ENCODE data around the gene ATP7A. TPM values are rescaled to one million over a fixed set of nuclear protein-coding genes. Genes with fewer than 3 reads are reported as not detected.
"Not testable (repeated sequence)": the region's sequence is repeated elsewhere in the genome, so short reads cannot be mapped to it uniquely, and the experiment has no call there.

The ATP7A gene
- 10.2 and 13.7 TPM in 2 replicates for total RNA-seq (2014; rRNA removed; shearing (Covaris generic))

- DNase-seq (ENCODE audit: low spot score): peak; percentile 93
Measured at GRCh38 chrX:77910108-77910840, at the start of gene ATP7A. ATP7A (plus strand) TSS chrX:77910693; CDS start chrX:77971642, 60,949 bp downstream.

GRCh38 chrX:77875372-77875771 is 35.1 kb upstream of the ATP7A start:
- DNase-seq (ENCODE audit: low spot score): no peak

- DNase-seq (ENCODE audit: low spot score): not testable (repeated sequence)
Measured at GRCh38 chrX:77881418-77881817, 29.1 kb upstream of the ATP7A start.

GRCh38 chrX:77892887-77893286 is 17.6 kb upstream of the ATP7A start:
- DNase-seq (ENCODE audit: low spot score): no peak

GRCh38 chrX:77893713-77894112 is 16.8 kb upstream of the ATP7A start:
- no peak for DNase-seq (ENCODE audit: low spot score)

GRCh38 chrX:77894921-77895886 is 15.3 kb upstream of the ATP7A start, which contains the start of gene MAGT1:
MAGT1 (minus strand) TSS chrX:77895435; CDS start chrX:77895410, 25 bp downstream.
- peak; percentile 97 for DNase-seq (ENCODE audit: low spot score)

- DNase-seq (ENCODE audit: low spot score): peak; percentile 94
Measured at GRCh38 chrX:77899081-77899828, 11.2 kb upstream of the ATP7A start, which contains the start of gene COX7B. COX7B (plus strand) TSS chrX:77899468; CDS start chrX:77899554, 86 bp downstream.

GRCh38 chrX:77900688-77901087 is 9.8 kb upstream of the ATP7A start:
- DNase-seq (ENCODE audit: low spot score): no peak

- no peak for DNase-seq (ENCODE audit: low spot score)
Measured at GRCh38 chrX:77901506-77901905, 9.0 kb upstream of the ATP7A start.

GRCh38 chrX:77917294-77917933 is 6.9 kb downstream of the ATP7A start:
- no peak for DNase-seq (ENCODE audit: low spot score)

- DNase-seq (ENCODE audit: low spot score): peak; percentile 15
Measured at GRCh38 chrX:77918568-77918967, 8.1 kb downstream of the ATP7A start.

GRCh38 chrX:77919370-77919769 is 8.9 kb downstream of the ATP7A start:
- not testable (repeated sequence) for DNase-seq (ENCODE audit: low spot score)

GRCh38 chrX:77922787-77923186 is 12.3 kb downstream of the ATP7A start:
- DNase-seq (ENCODE audit: low spot score): no peak

GRCh38 chrX:77924320-77924859 is 13.9 kb downstream of the ATP7A start:
- DNase-seq (ENCODE audit: low spot score): no peak

GRCh38 chrX:77925764-77926163 is 15.3 kb downstream of the ATP7A start:
- DNase-seq (ENCODE audit: low spot score): no peak

GRCh38 chrX:77930581-77930980 is 20.1 kb downstream of the ATP7A start:
- no peak for DNase-seq (ENCODE audit: low spot score)

GRCh38 chrX:77935886-77936285 is 25.4 kb downstream of the ATP7A start:
- no peak for DNase-seq (ENCODE audit: low spot score)

GRCh38 chrX:77936299-77936698 is 25.8 kb downstream of the ATP7A start:
- DNase-seq (ENCODE audit: low spot score): no peak

- DNase-seq (ENCODE audit: low spot score): peak; percentile 54
Measured at GRCh38 chrX:77937291-77937690, 26.8 kb downstream of the ATP7A start.

GRCh38 chrX:77938083-77938680 is 27.7 kb downstream of the ATP7A start:
- DNase-seq (ENCODE audit: low spot score): no peak
